NB4 (cell line): ENCODE results near the gene GATD1.

ENCODE experiments used
- CTCF ChIP-seq: IDR thresholded peaks from one replicate; pipeline ENCODE4 v1.5.1; 2012; ENCODE audit warnings: low read depth, low read length
- MAX ChIP-seq: IDR thresholded peaks from 2 replicates; pipeline ENCODE4 v1.6.1; 2011; ENCODE audit warnings: low read depth, low read length
- MYC ChIP-seq: IDR thresholded peaks from 2 replicates; pipeline ENCODE4 v1.6.1; 2011; ENCODE audit warnings: low read depth, low read length
- POLR2A ChIP-seq: IDR thresholded peaks from 2 replicates; pipeline ENCODE4 v1.6.1; 2011; ENCODE audit warnings: mild to moderate bottlenecking; ENCODE audit not compliant: insufficient read length; ENCODE audit errors: extremely low read depth

GRCh38 chr11:760236-760635 is 17.1 kb downstream of the GATD1 start:
- TF ChIP-seq MAX (no peak), CTCF (no peak), POLR2A (no peak), MYC (no peak)
